SHP77 (cell line): Measurements from ENCODE around the gene PSMB5.

Experiments used
- DNase-seq, 2 experiments: peaks; one replicate each; lab custom pipeline; 2025; lab: John Stamatoyannopoulos, UW

Gene PSMB5

GRCh38 chr14:23058654-23059504 lies 24.2 kb upstream of the PSMB5 start:
- no peak for DNase-seq

DNA sequence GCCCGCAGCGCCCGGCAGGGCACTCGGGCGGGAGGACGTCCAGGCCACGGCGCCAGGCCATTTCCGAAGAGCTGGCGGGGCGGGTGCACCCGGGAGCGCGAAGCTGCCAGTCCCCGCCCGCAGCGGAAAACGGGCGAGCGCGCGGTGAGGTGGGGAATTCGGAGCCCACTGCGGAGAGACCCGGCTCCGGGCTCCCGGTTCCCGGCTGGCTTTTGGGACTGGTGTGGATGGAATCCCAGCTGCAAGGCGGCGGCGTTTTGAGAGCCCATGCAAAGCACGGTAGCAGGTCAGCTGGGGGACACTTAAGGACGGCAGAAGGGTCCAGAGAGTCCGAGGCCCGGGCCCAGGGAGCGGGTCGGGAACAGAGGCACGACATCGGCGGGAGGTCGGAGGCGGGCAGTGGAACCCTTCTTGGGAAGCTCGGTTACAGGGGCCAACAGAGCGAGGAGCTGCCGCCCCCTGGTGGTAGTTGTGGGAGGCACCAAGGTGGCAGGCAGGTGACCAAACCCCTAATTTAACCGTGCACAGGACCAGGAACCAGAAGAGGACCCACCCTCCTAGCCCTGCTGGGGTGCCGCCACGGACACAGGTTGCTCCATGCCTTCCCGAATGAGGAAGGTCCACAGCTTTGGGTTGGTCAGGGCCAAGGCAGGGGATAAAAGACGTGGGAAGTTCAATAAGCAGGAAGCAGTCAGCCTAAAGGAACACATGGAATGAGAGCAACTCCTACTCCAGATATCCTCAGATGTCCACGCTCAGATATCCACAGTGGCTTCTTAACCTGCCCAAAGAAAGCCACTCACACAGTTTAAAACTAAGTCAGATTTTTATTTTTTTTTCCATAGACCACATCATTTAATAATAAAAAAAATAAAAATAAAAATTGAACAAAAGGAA lies 23.3 kb upstream of the PSMB5 start:
- DNase-seq, result no peak

- DNase-seq, result no peak
Measured at GRCh38 chr14:23056956-23057756, 22.5 kb upstream of the PSMB5 start, which contains the start of gene CDH24. TSS of gene CDH24 (minus strand) at chr14:23057520. CDS start at chr14:23055733, 1,787 bp downstream.

DNA sequence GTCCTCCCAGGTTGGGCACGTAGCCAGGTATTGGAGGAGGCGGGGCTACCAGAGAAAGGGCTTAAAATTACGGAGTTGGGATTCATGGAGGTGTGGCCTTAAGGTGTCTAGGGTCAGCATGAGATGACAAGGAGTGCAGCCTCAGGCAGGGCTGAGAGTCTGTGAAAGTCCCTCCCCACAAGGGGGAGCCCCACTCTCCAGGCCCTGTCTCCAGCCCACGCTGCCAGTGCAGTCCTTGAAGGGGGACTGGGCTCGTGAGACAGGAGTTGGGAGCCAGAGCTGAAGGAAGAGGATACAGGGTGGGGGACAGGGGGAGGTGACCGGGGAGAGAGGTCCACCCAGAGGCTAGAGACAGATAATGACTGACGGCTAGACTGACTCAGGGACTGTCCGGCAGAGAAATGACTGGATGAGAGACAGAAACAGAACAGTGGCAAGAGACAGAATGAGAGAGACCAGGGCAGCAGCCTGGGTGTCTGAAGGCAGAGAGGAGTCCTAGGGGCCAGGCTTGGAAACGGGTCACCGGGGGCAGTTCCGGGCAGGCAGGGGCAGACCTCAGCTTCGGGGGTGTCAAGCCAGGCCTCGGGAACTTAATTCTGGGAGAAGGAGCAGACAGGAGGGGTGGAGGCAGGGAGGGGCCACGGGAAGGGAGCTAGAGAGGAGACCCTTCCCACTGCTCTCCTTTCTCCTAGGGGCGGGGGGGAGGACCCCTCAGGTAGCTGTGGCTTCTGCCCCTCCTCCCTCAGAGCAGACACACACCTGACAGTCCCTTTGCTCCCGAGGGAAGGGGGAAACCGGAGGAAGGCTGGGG lies 21.6 kb upstream of the PSMB5 start:
- DNase-seq, result no peak

- no peak for DNase-seq
Measured at GRCh38 chr14:23055621-23056144, 21.0 kb upstream of the PSMB5 start.

DNA sequence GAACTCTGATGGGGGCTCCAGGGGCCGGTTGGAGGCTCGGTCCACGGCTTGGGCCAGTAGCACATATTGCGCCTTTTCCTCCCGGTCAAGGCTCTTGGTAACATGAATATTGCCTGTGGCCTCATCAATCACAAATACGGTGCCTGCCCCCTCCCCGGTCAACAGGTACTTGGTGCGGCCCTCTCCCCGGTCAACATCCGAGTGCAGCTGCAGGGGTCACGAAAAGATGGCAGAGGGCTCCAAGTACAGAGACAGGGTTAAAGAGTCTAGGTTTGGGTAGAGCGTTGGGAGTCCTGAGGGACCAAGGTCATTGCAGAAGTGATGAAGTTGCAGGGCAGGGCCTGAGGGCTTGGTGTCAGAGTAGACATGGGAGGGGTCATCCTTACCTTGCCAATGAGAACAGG lies 20.4 kb upstream of the PSMB5 start:
- no peak for DNase-seq

DNA sequence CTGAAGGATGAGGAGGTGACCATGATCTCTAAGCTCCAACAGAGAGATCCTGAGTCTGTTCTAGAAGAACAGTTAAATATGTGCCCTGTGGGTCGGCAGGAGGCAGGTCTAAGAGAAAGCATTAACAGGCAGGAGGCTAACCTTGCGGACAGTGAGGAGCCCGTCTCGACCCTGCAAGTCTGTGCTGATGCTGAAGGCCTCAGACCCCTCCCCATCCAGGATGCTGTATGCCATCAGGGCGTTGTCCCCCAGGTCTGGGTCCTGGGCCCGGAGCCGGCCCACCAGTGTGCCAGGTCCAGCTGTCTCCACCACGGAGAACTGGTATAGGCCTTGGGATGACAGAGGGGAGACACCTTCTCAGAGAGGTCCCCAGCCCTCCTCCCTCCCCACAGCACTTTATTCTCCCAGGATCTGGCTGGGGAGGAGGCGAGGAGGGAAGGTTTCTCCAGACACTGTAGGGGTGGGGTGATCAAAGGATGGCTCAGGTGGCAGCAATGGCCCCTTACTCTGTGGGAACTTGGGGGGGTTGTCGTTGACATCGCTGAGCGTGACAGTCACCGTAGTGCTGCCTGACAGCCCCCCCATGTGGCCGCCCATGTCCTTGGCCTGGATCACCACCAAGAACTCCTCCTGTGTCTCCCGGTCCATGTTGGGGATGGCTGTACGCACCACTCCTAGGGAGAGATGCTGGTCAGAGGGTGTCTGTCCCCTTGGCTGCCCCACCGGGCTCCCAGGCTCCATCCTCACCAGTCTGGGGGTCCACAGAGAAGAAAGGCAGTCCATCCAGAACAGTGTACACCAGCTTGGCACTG lies 19.5 kb upstream of the PSMB5 start:
- DNase-seq, result no peak

DNA sequence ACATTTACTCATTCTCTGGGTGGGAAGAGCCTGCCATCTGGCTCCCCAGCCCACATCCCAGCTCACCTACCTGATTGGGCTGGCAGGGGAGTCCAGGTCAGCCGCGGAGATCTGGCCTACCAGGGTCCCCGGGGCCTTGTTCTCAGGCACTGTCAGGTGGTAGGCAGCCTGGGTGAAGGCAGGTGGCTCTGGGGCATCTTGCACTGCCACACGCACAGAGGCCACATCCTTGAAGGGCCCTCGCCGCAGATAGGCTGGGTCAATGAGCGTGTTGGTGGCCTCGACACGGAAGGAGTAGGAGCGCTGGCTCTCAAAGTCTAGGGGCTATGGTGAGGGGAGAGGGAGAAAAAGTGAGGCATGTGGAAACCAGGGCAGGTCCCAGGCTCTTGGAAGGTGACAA lies 18.7 kb upstream of the PSMB5 start:
- DNase-seq, result no peak

GRCh38 chr14:23052671-23053070 lies 18.0 kb upstream of the PSMB5 start:
- DNase-seq, result no peak

- no peak for DNase-seq
Measured at GRCh38 chr14:23052182-23052623, 17.5 kb upstream of the PSMB5 start.

GRCh38 chr14:23051141-23052057 lies 16.7 kb upstream of the PSMB5 start:
- DNase-seq, result no peak

DNA sequence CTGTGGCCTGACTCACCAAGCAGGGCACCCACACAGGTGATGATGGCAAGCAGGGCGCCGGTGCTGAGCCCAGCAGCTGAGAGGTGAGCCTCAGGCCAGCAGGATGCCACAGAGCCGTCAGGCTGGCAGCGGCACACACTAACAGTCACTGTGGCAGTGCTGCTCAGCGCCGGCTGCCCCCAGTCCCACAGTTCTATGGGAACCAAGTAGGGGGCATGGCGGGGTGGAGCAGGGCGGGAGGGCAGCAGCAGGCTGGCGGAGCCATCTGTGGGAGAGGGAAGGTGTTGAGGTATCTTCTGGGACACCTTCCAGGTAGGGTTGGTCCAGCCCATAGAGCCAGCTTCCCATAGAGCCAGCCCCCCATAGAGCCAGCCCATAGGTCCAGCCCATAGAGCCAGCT lies 14.3 kb upstream of the PSMB5 start:
- DNase-seq, result no peak

- no peak for DNase-seq
Measured at GRCh38 chr14:23047751-23048693, 13.3 kb upstream of the PSMB5 start.

DNA sequence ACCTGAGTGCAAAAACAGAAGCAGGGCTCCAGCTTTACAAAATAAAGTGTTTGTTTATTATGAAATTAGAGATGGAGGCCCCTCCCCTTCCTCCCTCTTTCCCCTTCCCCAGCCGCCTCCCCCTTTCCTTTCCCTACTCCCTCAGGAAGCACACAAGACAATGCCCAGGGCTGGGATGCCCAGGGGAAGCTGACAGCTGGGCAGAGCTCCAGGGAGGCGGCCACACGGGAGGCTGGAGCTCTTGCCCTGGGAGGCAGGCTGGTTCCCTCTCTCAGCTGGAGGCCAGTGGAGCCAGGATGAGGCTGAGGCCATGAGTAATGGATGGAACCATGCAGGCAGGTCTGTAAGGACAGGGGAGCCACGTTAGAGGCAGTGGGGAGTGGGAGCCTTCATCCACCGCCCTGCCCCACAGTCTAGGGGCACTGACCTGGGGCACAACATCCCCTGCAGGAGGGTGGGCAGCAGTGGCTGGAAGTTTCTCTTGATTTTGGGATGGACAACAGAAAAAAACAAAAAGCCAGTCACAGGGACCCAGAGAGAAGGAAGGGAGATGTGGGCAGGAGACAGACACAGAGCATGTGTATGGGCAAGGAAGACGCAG lies 12.4 kb upstream of the PSMB5 start:
- no peak for DNase-seq

- no peak for DNase-seq
Measured at GRCh38 chr14:23045419-23046357, 11.0 kb upstream of the PSMB5 start.

DNA sequence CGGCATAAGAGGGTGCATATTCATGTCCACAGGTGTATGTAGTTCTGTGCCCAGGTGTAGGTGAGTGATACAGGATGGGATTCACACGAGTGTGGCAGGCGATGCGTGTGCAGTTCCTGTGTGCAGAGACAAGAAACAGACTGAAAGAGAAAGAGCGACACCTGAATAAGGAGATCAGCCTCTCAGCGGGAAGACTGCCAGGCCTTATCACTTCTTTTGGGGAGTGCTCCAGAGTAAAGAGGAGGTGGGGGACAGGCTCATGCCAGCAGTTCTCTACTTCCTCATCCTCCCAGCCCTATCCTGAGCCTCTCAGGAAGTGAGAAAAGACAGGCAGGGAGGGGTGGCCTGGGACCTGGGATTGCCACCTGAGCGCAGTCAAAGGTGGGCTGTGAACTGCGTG lies 10.1 kb upstream of the PSMB5 start:
- DNase-seq, result no peak
